GM12875 (cell line): ENCODE results near the gene CDH4.
A peak's percentile ranks its signal among the peaks of the same experiment; 100 is the strongest.

ENCODE experiments used
- H3K4me3 ChIP-seq: one replicate; pipeline ENCODE4 v1.5.1; 2011; ENCODE audit warnings: low read depth, low read length, control low read depth
- TF ChIP-seq, protein P1 (sequence below): IDR thresholded peaks from 2 replicates; pipeline ENCODE4 v1.5.1; 2011; ENCODE audit warnings: low read depth, mild to moderate bottlenecking, control low read depth, inconsistent platforms, low read length, moderate library complexity, borderline replicate concordance; ENCODE audit not compliant: insufficient read depth

The CDH4 gene

DNA sequence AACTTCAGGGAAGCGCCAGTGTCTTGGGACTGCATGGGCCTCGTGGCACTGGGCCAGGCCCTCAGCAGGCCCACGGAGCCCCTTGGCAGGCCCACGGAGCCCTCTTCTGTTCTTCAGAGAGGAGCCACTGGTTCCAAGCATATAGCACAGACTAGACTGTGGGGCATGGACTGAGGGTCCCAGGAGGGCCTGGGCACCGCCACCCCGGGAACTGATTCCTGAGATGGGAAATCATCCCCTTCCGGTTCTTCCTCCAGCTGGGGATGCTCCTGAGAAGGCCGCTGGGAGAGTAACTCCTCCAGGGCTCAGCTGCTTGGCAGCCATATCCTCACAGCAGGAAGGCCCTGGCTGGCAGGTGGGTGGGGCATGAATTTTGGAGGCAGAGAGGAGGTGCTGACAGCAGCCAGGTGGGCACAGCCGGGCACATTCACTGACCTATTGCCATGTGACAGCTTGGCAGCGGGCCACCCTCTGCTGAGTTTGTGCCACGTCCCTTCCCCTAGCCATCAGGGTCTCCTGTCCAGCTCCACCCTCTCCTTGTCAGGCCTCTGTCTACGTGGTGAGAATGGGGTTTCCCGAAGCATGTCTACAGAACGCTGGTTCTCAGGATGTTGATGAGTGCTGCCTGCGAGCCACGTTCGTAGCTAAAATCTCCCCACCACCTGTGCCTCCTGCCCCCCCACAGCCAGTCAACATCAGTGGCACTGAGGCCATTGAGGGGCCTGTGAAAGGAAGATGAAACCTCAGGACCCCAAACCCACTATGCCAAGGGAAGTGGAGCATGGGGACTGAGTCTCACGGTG, 661.6 kb downstream of the CDH4 start:
- TF ChIP-seq, protein P1, sequence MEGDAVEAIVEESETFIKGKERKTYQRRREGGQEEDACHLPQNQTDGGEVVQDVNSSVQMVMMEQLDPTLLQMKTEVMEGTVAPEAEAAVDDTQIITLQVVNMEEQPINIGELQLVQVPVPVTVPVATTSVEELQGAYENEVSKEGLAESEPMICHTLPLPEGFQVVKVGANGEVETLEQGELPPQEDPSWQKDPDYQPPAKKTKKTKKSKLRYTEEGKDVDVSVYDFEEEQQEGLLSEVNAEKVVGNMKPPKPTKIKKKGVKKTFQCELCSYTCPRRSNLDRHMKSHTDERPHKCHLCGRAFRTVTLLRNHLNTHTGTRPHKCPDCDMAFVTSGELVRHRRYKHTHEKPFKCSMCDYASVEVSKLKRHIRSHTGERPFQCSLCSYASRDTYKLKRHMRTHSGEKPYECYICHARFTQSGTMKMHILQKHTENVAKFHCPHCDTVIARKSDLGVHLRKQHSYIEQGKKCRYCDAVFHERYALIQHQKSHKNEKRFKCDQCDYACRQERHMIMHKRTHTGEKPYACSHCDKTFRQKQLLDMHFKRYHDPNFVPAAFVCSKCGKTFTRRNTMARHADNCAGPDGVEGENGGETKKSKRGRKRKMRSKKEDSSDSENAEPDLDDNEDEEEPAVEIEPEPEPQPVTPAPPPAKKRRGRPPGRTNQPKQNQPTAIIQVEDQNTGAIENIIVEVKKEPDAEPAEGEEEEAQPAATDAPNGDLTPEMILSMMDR = no peak
- H3K4me3 ChIP-seq = no peak overlapping the region

GRCh38 chr20:61915101-61915500, 663.0 kb downstream of the CDH4 start:
- H3K4me3 ChIP-seq = no peak overlapping the region
- TF ChIP-seq, protein P1 = no peak

- no peak overlapping the region for H3K4me3 ChIP-seq
- TF ChIP-seq, protein P1 = no peak
These were observed 664.3 kb downstream of the CDH4 start for GRCh38 chr20:61916318-61916891.

- H3K4me3 ChIP-seq = no peak overlapping the region
- TF ChIP-seq, protein P1 = no peak
These were observed 665.5 kb downstream of the CDH4 start for GRCh38 chr20:61917474-61918145.

GRCh38 chr20:61918548-61918947, 666.5 kb downstream of the CDH4 start:
- H3K4me3 ChIP-seq = no peak overlapping the region
- TF ChIP-seq, protein P1 = peak; percentile 17; the same call in 1 of the 2 replicates

DNA sequence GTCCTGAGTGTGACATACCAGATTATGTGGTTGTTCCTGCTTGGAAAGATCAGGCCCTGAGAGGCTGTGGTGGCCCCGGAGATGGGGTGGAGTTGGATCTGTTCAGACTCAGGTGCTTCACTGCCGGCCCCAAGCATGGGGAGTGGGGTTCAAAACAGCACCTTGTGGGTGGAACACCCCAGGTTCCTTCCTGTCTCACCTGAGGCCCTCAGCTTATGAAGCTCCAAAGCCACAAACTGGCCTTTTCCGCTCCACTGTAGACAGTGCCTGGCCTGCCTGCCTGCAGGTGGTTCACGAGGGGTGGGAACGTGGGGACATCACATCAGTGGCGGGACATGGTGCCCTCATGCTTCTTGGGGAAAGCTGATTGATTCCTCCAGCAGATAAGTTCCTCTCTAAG, 667.2 kb downstream of the CDH4 start:
- no peak overlapping the region for H3K4me3 ChIP-seq
- TF ChIP-seq, protein P1 = no peak
